Uterus (tissue), 2 donors: ENCODE measurements around the gene CD40.

Source experiments
- CTCF ChIP-seq, 4 experiments: fragments of 200-600 bp in 2 of 4; fragments of 450-650 bp in 2 of 4; sonication (generic) in 2 of 4; IDR thresholded peaks; one replicate each; pipeline ENCODE4 v1.5.1; 2016 to 2019; ENCODE audit warnings: antibody characterized with exemption in 4 of 4, mild to moderate bottlenecking in 2 of 4, moderate library complexity in 1 of 4
- POLR2A ChIP-seq, 2 donors: fragments of 450-650 bp; IDR thresholded peaks; one replicate each; pipeline ENCODE4 v1.6.1; 2016; ENCODE audit warnings: antibody characterized with exemption in 2 of 2, mild to moderate bottlenecking in 1 of 2, moderate library complexity in 1 of 2

- no peak for TF ChIP-seq CTCF (IDR thresholded peaks at IDR 0.05)
- no peak for TF ChIP-seq POLR2A (IDR thresholded peaks at IDR 0.05)
These were observed 35.0 kb upstream of the CD40 start for GRCh38 chr20:46083101-46083500.
